CD8-positive, alpha-beta memory T cell (primary cell): ENCODE results near the gene PPME1. TPM values are rescaled to one million over a fixed set of nuclear protein-coding genes. Genes with fewer than 3 reads are reported as not detected.

ENCODE experiments used
- CTCF ChIA-PET: fragments of 350-600 bp; sonication (Branson Sonifier 250); formaldehyde crosslinking; loops from one replicate; lab custom pipeline; 2021; ENCODE audit warnings: antibody characterized with exemption; lab: Charles Lee
- POLR2A ChIA-PET: fragments of 350-600 bp; sonication (Branson Sonifier 250); formaldehyde crosslinking; loops from one replicate; lab custom pipeline; 2021; ENCODE audit warnings: antibody characterized with exemption; lab: Charles Lee
- DNase-seq, 5 donors: peaks; one replicate each; pipeline versions ENCODE4 v3.0.0 to v3.0.0-alpha.2; 2020 to 2022; ENCODE audit warnings: mixed read lengths in 1 of 5
- H3K27ac ChIP-seq: one replicate; pipeline ENCODE4 v1.7.0; 2013; ENCODE audit warnings: low read depth, mild to moderate bottlenecking, low read length, moderate library complexity
- H3K27me3 ChIP-seq: 2 replicates; pipeline ENCODE4 v1.7.0; 2013; ENCODE audit warnings: low read length, mild to moderate bottlenecking; ENCODE audit not compliant: insufficient read depth, poor library complexity, severe bottlenecking
- H3K36me3 ChIP-seq: 2 replicates; pipeline ENCODE4 v1.7.0; 2013; ENCODE audit warnings: mild to moderate bottlenecking, low read length, moderate library complexity; ENCODE audit not compliant: insufficient read depth
- H3K4me1 ChIP-seq: 2 replicates; pipeline ENCODE4 v1.7.0; 2013; ENCODE audit warnings: mild to moderate bottlenecking, low read length, moderate library complexity; ENCODE audit not compliant: insufficient read depth
- H3K4me3 ChIP-seq: 2 replicates; pipeline ENCODE4 v1.7.0; 2013; ENCODE audit warnings: mild to moderate bottlenecking, low read length
- H3K9me3 ChIP-seq: 2 replicates; pipeline ENCODE4 v1.7.0; 2013; ENCODE audit warnings: mild to moderate bottlenecking, low read length
- H3K27ac Mint-ChIP-seq, 8 donors: one replicate each; pipeline ENCODE4 v1.8.0; 2020 to 2021; ENCODE audit warnings: mixed read lengths in 8 of 8, mild to moderate bottlenecking in 6 of 8, inconsistent platforms in 3 of 8, moderate library complexity in 3 of 8
- H3K27me3 Mint-ChIP-seq, 2 donors: one replicate each; pipeline ENCODE4 v1.8.0; 2020 to 2021; ENCODE audit warnings: mixed read lengths in 2 of 2, mild to moderate bottlenecking in 1 of 2, moderate library complexity in 1 of 2
- H3K36me3 Mint-ChIP-seq, 3 donors: one replicate each; pipeline ENCODE4 v1.8.0; 2020 to 2021; ENCODE audit warnings: mixed read lengths in 3 of 3, inconsistent platforms in 1 of 3, mild to moderate bottlenecking in 1 of 3
- H3K4me1 Mint-ChIP-seq, 3 donors: one replicate each; pipeline ENCODE4 v1.8.0; 2020 to 2021; ENCODE audit warnings: mixed read lengths in 3 of 3, inconsistent platforms in 1 of 3, mild to moderate bottlenecking in 1 of 3
- H3K4me3 Mint-ChIP-seq, 7 donors: one replicate each; pipeline ENCODE4 v1.8.0; 2020 to 2021; ENCODE audit warnings: mixed read lengths in 7 of 7, mild to moderate bottlenecking in 6 of 7, moderate library complexity in 4 of 7, inconsistent platforms in 2 of 7
- H3K9me3 Mint-ChIP-seq, 5 donors: one replicate each; pipeline ENCODE4 v1.8.0; 2020 to 2022; ENCODE audit warnings: mixed read lengths in 5 of 5, mild to moderate bottlenecking in 3 of 5, moderate library complexity in 2 of 5, inconsistent platforms in 1 of 5
- polyA plus RNA-seq: library from polyadenylated mRNA; unstranded; fragments of 300-500 nt; fragmentation: Illumina TruSeq; gene quantifications from one replicate; pipeline ENCODE4 v1.2.3, GENCODE V29; 2021
- total RNA-seq, 2 experiments: library from RNA; stranded (reverse); gene quantifications; one replicate each; pipeline ENCODE4 v1.2.3, GENCODE V29; 2021

Gene PPME1
- total and polyA plus RNA-seq, 3 experiments from 2014 or later = 20.9 to 42.0 (median 33.0) TPM

- Mint-ChIP-seq H3K36me3 (peaks cover 5 to 44% (median 22%) of the 10 kb centered on the region in 3 donors), H3K27ac (no peak overlapping the region), H3K4me1 (peaks cover 11 to 21% (median 21%) of the 10 kb centered on the region in 3 donors), H3K4me3 (no peak overlapping the region), H3K27me3 (no peaks in the 10 kb centered on the region), H3K9me3 (no peaks in the 10 kb centered on the region)
- no peak for DNase-seq
- Histone ChIP-seq H3K4me3 (no peak overlapping the region), H3K27ac (no peak overlapping the region), H3K4me1 (peaks cover 41% of the 10 kb centered on the region), H3K9me3 (no peaks in the 10 kb centered on the region), H3K36me3 (peaks cover 6% of the 10 kb centered on the region), H3K27me3 (no peaks in the 10 kb centered on the region)
- ChIA-PET POLR2A (no interaction called here), CTCF (no interaction called here)
These were observed 64.0 kb downstream of the PPME1 start for GRCh38 chr11:74235121-74235520.

- H3K27me3 Mint-ChIP-seq = no peaks in the 10 kb centered on the region
- ChIA-PET POLR2A (no interaction called here), CTCF (no interaction called here)
- Histone ChIP-seq H3K4me3 (no peak overlapping the region), H3K27ac (no peak overlapping the region), H3K4me1 (peaks cover 27% of the 10 kb centered on the region), H3K27me3 (no peaks in the 10 kb centered on the region), H3K9me3 (no peaks in the 10 kb centered on the region), H3K36me3 (peaks cover 6% of the 10 kb centered on the region)
- no peak overlapping the region for H3K27ac Mint-ChIP-seq
- no peak for DNase-seq
- no peaks in the 10 kb centered on the region for H3K9me3 Mint-ChIP-seq
- peaks cover 5 to 49% (median 25%) of the 10 kb centered on the region in 3 donors for H3K36me3 Mint-ChIP-seq
- H3K4me3 Mint-ChIP-seq = no peak overlapping the region
- peaks cover 4 to 7% (median 6%) of the 10 kb centered on the region in 3 donors for H3K4me1 Mint-ChIP-seq
These were observed 66.5 kb downstream of the PPME1 start for GRCh38 chr11:74237541-74237940.

GRCh38 chr11:74238243-74238642 is 67.2 kb downstream of the PPME1 start:
- peaks cover 20% of the 10 kb centered on the region for H3K4me1 ChIP-seq
- CTCF ChIA-PET = no interaction called here
- no peak overlapping the region for H3K27ac ChIP-seq
- no peak overlapping the region for H3K4me3 Mint-ChIP-seq
- peaks cover under 1 to 1% (median 1%) of the 10 kb centered on the region in 3 donors for H3K4me1 Mint-ChIP-seq
- no peaks in the 10 kb centered on the region for H3K9me3 Mint-ChIP-seq
- H3K27ac Mint-ChIP-seq = no peak overlapping the region
- H3K27me3 Mint-ChIP-seq = no peaks in the 10 kb centered on the region
- no peaks in the 10 kb centered on the region for H3K27me3 ChIP-seq
- H3K36me3 ChIP-seq = peaks cover 6% of the 10 kb centered on the region
- DNase-seq = no peak
- POLR2A ChIA-PET = no interaction called here
- H3K4me3 ChIP-seq = no peak overlapping the region
- no peaks in the 10 kb centered on the region for H3K9me3 ChIP-seq
- peaks cover 7 to 51% (median 25%) of the 10 kb centered on the region in 3 donors for H3K36me3 Mint-ChIP-seq

- Histone ChIP-seq H3K9me3 (no peaks in the 10 kb centered on the region), H3K36me3 (peaks cover 21% of the 10 kb centered on the region), H3K4me1 (no peaks in the 10 kb centered on the region), H3K27me3 (no peaks in the 10 kb centered on the region), H3K4me3 (no peak overlapping the region), H3K27ac (no peak overlapping the region)
- no peak for DNase-seq
- no peaks in the 10 kb centered on the region for H3K9me3 Mint-ChIP-seq
- H3K4me1 Mint-ChIP-seq = no peaks in the 10 kb centered on the region
- ChIA-PET POLR2A (interaction anchor here (0.9 kb wide), 1 partner anchor 14 kb away, joined by 3 read pairs; no protein-coding TSS in a partner anchor), CTCF (no interaction called here)
- no peak overlapping the region for H3K27ac Mint-ChIP-seq
- H3K36me3 Mint-ChIP-seq = peaks cover 5 to 76% (median 10%) of the 10 kb centered on the region in 3 donors
- H3K27me3 Mint-ChIP-seq = peaks cover 0 to 1% of the 10 kb centered on the region in 2 donors
- no peak overlapping the region for H3K4me3 Mint-ChIP-seq
These were observed 77.4 kb downstream of the PPME1 start for GRCh38 chr11:74248469-74248868.

- Mint-ChIP-seq H3K27me3 (peaks cover 0 to 2% of the 10 kb centered on the region in 2 donors), H3K27ac (peak overlapping the region in 2 of 8 donors; percentile 11 to 14), H3K9me3 (no peaks in the 10 kb centered on the region), H3K4me1 (no peaks in the 10 kb centered on the region), H3K4me3 (no peak overlapping the region), H3K36me3 (peaks cover 5 to 82% (median 13%) of the 10 kb centered on the region in 3 donors)
- H3K4me3 ChIP-seq = no peak overlapping the region
- no peaks in the 10 kb centered on the region for H3K27me3 ChIP-seq
- H3K9me3 ChIP-seq = no peaks in the 10 kb centered on the region
- POLR2A ChIA-PET = no interaction called here
- CTCF ChIA-PET = no interaction called here
- peaks cover 21% of the 10 kb centered on the region for H3K36me3 ChIP-seq
- no peak for DNase-seq
- no peaks in the 10 kb centered on the region for H3K4me1 ChIP-seq
- no peak overlapping the region for H3K27ac ChIP-seq
These were observed 78.4 kb downstream of the PPME1 start for GRCh38 chr11:74249496-74249895.

- peaks cover 17% of the 10 kb centered on the region for H3K36me3 ChIP-seq
- no peak overlapping the region for H3K27ac ChIP-seq
- peaks cover 0 to 6% (median 0%) of the 10 kb centered on the region in 3 donors for H3K4me1 Mint-ChIP-seq
- no peaks in the 10 kb centered on the region for H3K27me3 ChIP-seq
- H3K27ac Mint-ChIP-seq = no peak overlapping the region
- H3K4me1 ChIP-seq = no peaks in the 10 kb centered on the region
- POLR2A ChIA-PET = no interaction called here
- peaks cover 0 to 58% (median 12%) of the 10 kb centered on the region in 3 donors for H3K36me3 Mint-ChIP-seq
- no peak for DNase-seq
- no peaks in the 10 kb centered on the region for H3K9me3 ChIP-seq
- H3K4me3 Mint-ChIP-seq = no peak overlapping the region
- no peak overlapping the region for H3K4me3 ChIP-seq
- no peaks in the 10 kb centered on the region for H3K9me3 Mint-ChIP-seq
- peaks cover 0 to 2% of the 10 kb centered on the region in 2 donors for H3K27me3 Mint-ChIP-seq
- CTCF ChIA-PET = interaction anchor here (3.1 kb wide), 1 partner anchor 16 kb away, joined by 15 read pairs; no protein-coding TSS in a partner anchor
These were observed 82.3 kb downstream of the PPME1 start for GRCh38 chr11:74253361-74253760.

GRCh38 chr11:74255741-74256375 is 84.8 kb downstream of the PPME1 start:
- peaks cover 0 to 6% (median 0%) of the 10 kb centered on the region in 3 donors for H3K4me1 Mint-ChIP-seq
- Histone ChIP-seq H3K4me3 (no peak overlapping the region), H3K9me3 (no peaks in the 10 kb centered on the region), H3K27ac (no peak overlapping the region), H3K36me3 (peaks cover 11% of the 10 kb centered on the region), H3K4me1 (no peaks in the 10 kb centered on the region), H3K27me3 (no peaks in the 10 kb centered on the region)
- H3K27me3 Mint-ChIP-seq = peaks cover 1 to 2% of the 10 kb centered on the region in 2 donors
- POLR2A ChIA-PET = interaction anchor here (0.6 kb wide), 1 partner anchor 181 kb away, joined by 3 read pairs; no protein-coding TSS in a partner anchor
- CTCF ChIA-PET = interaction anchor here (0.7 to 3.1 kb wide), 14 partner anchors 9 to 314 kb away, joined by 3 to 16 read pairs (median 4); partner anchors contain the start of gene LIPT2
- DNase-seq = peak; percentile 25 to 59 (median 31)
- H3K36me3 Mint-ChIP-seq = peaks cover 0 to 38% (median 7%) of the 10 kb centered on the region in 3 donors
- no peaks in the 10 kb centered on the region for H3K9me3 Mint-ChIP-seq
- peak overlapping the region in 2 of 8 donors; percentile 4 to 43 for H3K27ac Mint-ChIP-seq
- H3K4me3 Mint-ChIP-seq = no peak overlapping the region
